ENCODE results near the gene DRC7.

The DRC7 gene

GRCh38 chr16:57663436-57663835 is 31.2 kb upstream of the DRC7 start:
- no peak for DNase-seq
- Histone ChIP-seq H3K27ac (ENCODE audit: low read depth, low read length) (no peak overlapping the region), H3K79me1 (ENCODE audit: low read length) (no peaks in the 10 kb centered on the region), H3K4me3 (ENCODE audit: low read length) (no peak overlapping the region), H3K27me3 (ENCODE audit: insufficient read depth, low read length, poor library complexity) (no peaks in the 10 kb centered on the region), H3K4me1 (ENCODE audit: control insufficient read depth, low read depth, low read length) (no peaks in the 10 kb centered on the region), H4K8ac (ENCODE audit: low read depth, low read length) (no peak overlapping the region), H3K4me2 (ENCODE audit: low read length) (no peak overlapping the region), H3K36me3 (ENCODE audit: control insufficient read depth, insufficient read depth, low read length) (no peaks in the 10 kb centered on the region), H3K79me2 (ENCODE audit: control insufficient read depth, insufficient read depth, low read length) (no peaks in the 10 kb centered on the region), H2BK5ac (ENCODE audit: low read length) (no peak overlapping the region), H3K9ac (ENCODE audit: low read length) (no peak overlapping the region), H3K4ac (ENCODE audit: low read depth, low read length) (no peak overlapping the region), H2BK120ac (ENCODE audit: low read depth, low read length) (no peak overlapping the region), H4K5ac (ENCODE audit: low read length) (no peak overlapping the region), H3K56ac (ENCODE audit: low read length) (no peak overlapping the region), H3K18ac (ENCODE audit: low read length) (no peak overlapping the region), H2AK5ac (ENCODE audit: low read length) (no peak overlapping the region), H3K23ac (ENCODE audit: low read length) (no peak overlapping the region), H2BK15ac (replicated peaks; ENCODE audit: low read depth) (no peak overlapping the region)
- no CpG with 5 or more reads among the region's 21 CpGs for WGBS (ENCODE audit: extremely low coverage, insufficient coverage, low lambda C conversion rate)

DNA sequence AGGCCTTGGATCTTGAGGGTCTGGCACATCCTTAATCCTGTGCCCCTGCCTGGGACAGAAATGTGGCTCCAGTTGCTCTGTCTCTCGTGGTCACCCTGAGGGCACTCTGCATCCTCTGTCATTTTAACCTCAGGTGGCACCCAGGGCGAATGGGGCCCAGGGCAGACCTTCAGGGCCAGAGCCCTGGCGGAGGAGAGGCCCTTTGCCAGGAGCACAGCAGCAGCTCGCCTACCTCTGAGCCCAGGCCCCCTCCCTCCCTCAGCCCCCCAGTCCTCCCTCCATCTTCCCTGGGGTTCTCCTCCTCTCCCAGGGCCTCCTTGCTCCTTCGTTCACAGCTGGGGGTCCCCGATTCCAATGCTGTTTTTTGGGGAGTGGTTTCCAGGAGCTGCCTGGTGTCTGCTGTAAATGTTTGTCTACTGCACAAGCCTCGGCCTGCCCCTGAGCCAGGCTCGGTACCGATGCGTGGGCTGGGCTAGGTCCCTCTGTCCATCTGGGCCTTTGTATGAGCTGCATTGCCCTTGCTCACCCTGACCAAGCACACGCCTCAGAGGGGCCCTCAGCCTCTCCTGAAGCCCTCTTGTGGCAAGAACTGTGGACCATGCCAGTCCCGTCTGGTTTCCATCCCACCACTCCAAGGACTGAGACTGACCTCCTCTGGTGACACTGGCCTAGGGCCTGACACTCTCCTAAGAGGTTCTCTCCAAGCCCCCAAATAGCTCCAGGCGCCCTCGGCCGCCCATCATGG is 30.5 kb upstream of the DRC7 start:
- no peak overlapping the region for H3K4me2 ChIP-seq (ENCODE audit: low read length)
- no peaks in the 10 kb centered on the region for H3K79me2 ChIP-seq (ENCODE audit: control insufficient read depth, insufficient read depth, low read length)
- no peaks in the 10 kb centered on the region for H3K79me1 ChIP-seq (ENCODE audit: low read length)
- no peak overlapping the region for H2BK15ac ChIP-seq (replicated peaks; ENCODE audit: low read depth)
- H3K27ac ChIP-seq (ENCODE audit: low read depth, low read length), result no peak overlapping the region
- H4K5ac ChIP-seq (ENCODE audit: low read length), result no peak overlapping the region
- DNase-seq, result peak; percentile 59
- no peaks in the 10 kb centered on the region for H3K4me1 ChIP-seq (ENCODE audit: control insufficient read depth, low read depth, low read length)
- H4K8ac ChIP-seq (ENCODE audit: low read depth, low read length), result no peak overlapping the region
- H2BK120ac ChIP-seq (ENCODE audit: low read depth, low read length), result no peak overlapping the region
- H2BK5ac ChIP-seq (ENCODE audit: low read length), result no peak overlapping the region
- no peak overlapping the region for H3K9ac ChIP-seq (ENCODE audit: low read length)
- H3K56ac ChIP-seq (ENCODE audit: low read length), result no peak overlapping the region
- no peak overlapping the region for H3K18ac ChIP-seq (ENCODE audit: low read length)
- no peak overlapping the region for H3K4me3 ChIP-seq (ENCODE audit: low read length)
- no peak overlapping the region for H3K4ac ChIP-seq (ENCODE audit: low read depth, low read length)
- H3K27me3 ChIP-seq (ENCODE audit: insufficient read depth, low read length, poor library complexity), result no peaks in the 10 kb centered on the region
- no peak overlapping the region for H3K23ac ChIP-seq (ENCODE audit: low read length)
- H3K36me3 ChIP-seq (ENCODE audit: control insufficient read depth, insufficient read depth, low read length), result no peaks in the 10 kb centered on the region
- no peak overlapping the region for H2AK5ac ChIP-seq (ENCODE audit: low read length)
- no CpG with 5 or more reads among the region's 15 CpGs for WGBS (ENCODE audit: extremely low coverage, insufficient coverage, low lambda C conversion rate)

DNA sequence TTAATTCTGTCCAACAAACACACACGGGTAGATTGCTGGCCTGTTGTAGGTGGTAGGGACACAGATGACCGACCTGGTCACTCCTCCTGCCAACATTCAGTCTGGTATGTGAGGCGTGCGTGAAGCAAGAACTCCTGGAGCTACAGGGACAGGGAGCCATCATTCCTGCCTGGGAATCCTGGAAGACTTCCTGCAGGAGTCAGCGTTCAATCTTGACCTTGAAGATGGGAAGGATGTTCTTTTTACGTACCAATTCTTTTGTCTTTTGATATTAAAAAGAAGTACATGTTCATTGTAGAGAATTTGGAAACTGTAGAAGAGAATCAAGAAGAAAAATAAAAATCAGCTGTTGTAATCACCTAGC is 30.0 kb upstream of the DRC7 start:
- no peaks in the 10 kb centered on the region for H3K27me3 ChIP-seq (ENCODE audit: insufficient read depth, low read length, poor library complexity)
- no peak overlapping the region for H2BK5ac ChIP-seq (ENCODE audit: low read length)
- H3K27ac ChIP-seq (ENCODE audit: low read depth, low read length), result no peak overlapping the region
- no peak overlapping the region for H4K8ac ChIP-seq (ENCODE audit: low read depth, low read length)
- H3K23ac ChIP-seq (ENCODE audit: low read length), result no peak overlapping the region
- H3K36me3 ChIP-seq (ENCODE audit: control insufficient read depth, insufficient read depth, low read length), result no peaks in the 10 kb centered on the region
- no peak overlapping the region for H3K4me3 ChIP-seq (ENCODE audit: low read length)
- no peak overlapping the region for H3K9ac ChIP-seq (ENCODE audit: low read length)
- no peak overlapping the region for H2BK120ac ChIP-seq (ENCODE audit: low read depth, low read length)
- no peak overlapping the region for H3K4me2 ChIP-seq (ENCODE audit: low read length)
- no peaks in the 10 kb centered on the region for H3K79me2 ChIP-seq (ENCODE audit: control insufficient read depth, insufficient read depth, low read length)
- no peak for DNase-seq
- H3K4ac ChIP-seq (ENCODE audit: low read depth, low read length), result no peak overlapping the region
- no peaks in the 10 kb centered on the region for H3K4me1 ChIP-seq (ENCODE audit: control insufficient read depth, low read depth, low read length)
- no peak overlapping the region for H2AK5ac ChIP-seq (ENCODE audit: low read length)
- no peak overlapping the region for H3K56ac ChIP-seq (ENCODE audit: low read length)
- no peak overlapping the region for H2BK15ac ChIP-seq (replicated peaks; ENCODE audit: low read depth)
- H4K5ac ChIP-seq (ENCODE audit: low read length), result no peak overlapping the region
- H3K79me1 ChIP-seq (ENCODE audit: low read length), result no peaks in the 10 kb centered on the region
- WGBS (ENCODE audit: extremely low coverage, insufficient coverage, low lambda C conversion rate), result no CpG with 5 or more reads among the region's 6 CpGs
- no peak overlapping the region for H3K18ac ChIP-seq (ENCODE audit: low read length)

GRCh38 chr16:57665541-57665940 is 29.1 kb upstream of the DRC7 start:
- H2AK5ac ChIP-seq (ENCODE audit: low read length), result peak overlapping the region; percentile 33
- no peak overlapping the region for H3K27ac ChIP-seq (ENCODE audit: low read depth, low read length)
- H3K4me3 ChIP-seq (ENCODE audit: low read length), result no peak overlapping the region
- H4K5ac ChIP-seq (ENCODE audit: low read length), result no peak overlapping the region
- H3K4me2 ChIP-seq (ENCODE audit: low read length), result no peak overlapping the region
- no peak overlapping the region for H2BK5ac ChIP-seq (ENCODE audit: low read length)
- no peak overlapping the region for H3K56ac ChIP-seq (ENCODE audit: low read length)
- H3K9ac ChIP-seq (ENCODE audit: low read length), result no peak overlapping the region
- H2BK120ac ChIP-seq (ENCODE audit: low read depth, low read length), result no peak overlapping the region
- no peak overlapping the region for H3K23ac ChIP-seq (ENCODE audit: low read length)
- H3K4ac ChIP-seq (ENCODE audit: low read depth, low read length), result no peak overlapping the region
- WGBS (ENCODE audit: extremely low coverage, insufficient coverage, low lambda C conversion rate), result no CpG with 5 or more reads among the region's 4 CpGs
- no peaks in the 10 kb centered on the region for H3K36me3 ChIP-seq (ENCODE audit: control insufficient read depth, insufficient read depth, low read length)
- no peak overlapping the region for H3K18ac ChIP-seq (ENCODE audit: low read length)
- H3K27me3 ChIP-seq (ENCODE audit: insufficient read depth, low read length, poor library complexity), result no peaks in the 10 kb centered on the region
- H3K4me1 ChIP-seq (ENCODE audit: control insufficient read depth, low read depth, low read length), result no peaks in the 10 kb centered on the region
- H4K8ac ChIP-seq (ENCODE audit: low read depth, low read length), result no peak overlapping the region
- no peak overlapping the region for H2BK15ac ChIP-seq (replicated peaks; ENCODE audit: low read depth)
- DNase-seq, result no peak
- H3K79me1 ChIP-seq (ENCODE audit: low read length), result no peaks in the 10 kb centered on the region
- H3K79me2 ChIP-seq (ENCODE audit: control insufficient read depth, insufficient read depth, low read length), result no peaks in the 10 kb centered on the region

DNA sequence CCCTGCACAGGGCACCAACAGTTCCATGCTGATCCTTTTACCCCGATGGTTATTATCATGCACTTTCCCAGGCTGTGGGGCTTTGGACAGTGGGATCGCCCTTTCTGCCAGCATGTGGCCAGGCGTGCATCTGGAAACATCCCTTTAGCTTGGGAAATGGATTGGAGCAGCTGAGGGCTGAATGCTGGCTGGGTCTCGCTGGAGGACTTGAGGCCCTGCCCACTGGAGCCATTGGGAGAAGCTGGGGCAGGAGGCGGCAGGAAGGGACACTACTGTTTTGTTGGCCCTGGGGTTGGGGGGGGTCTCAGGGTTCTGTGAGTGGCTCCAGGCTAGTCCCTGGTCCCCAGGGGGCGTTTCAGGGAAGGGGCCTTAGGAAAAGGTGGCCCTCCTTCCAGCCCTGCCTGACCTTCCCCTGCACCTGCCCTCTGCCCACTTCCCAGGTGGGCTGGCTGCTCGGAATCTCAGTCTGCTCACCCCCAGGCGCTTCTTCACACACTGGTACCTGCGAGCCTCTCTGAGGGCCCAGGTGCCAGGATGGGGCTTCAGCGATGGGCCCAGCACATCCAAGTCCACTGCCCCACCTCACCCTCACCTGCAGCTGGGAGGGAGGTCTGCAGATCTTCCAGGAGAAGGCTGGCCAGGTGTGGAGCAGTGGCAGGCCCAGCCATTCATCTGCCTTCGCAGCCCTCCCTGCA is 28.1 kb upstream of the DRC7 start:
- Histone ChIP-seq H2BK120ac (ENCODE audit: low read depth, low read length) (no peak overlapping the region), H4K5ac (ENCODE audit: low read length) (no peak overlapping the region), H3K79me2 (ENCODE audit: control insufficient read depth, insufficient read depth, low read length) (no peaks in the 10 kb centered on the region), H3K18ac (ENCODE audit: low read length) (no peak overlapping the region), H3K27me3 (ENCODE audit: insufficient read depth, low read length, poor library complexity) (no peaks in the 10 kb centered on the region), H4K8ac (ENCODE audit: low read depth, low read length) (no peak overlapping the region), H3K4me1 (ENCODE audit: control insufficient read depth, low read depth, low read length) (no peaks in the 10 kb centered on the region), H3K4me3 (ENCODE audit: low read length) (no peak overlapping the region), H2BK15ac (replicated peaks; ENCODE audit: low read depth) (no peak overlapping the region), H3K4ac (ENCODE audit: low read depth, low read length) (no peak overlapping the region), H2BK5ac (ENCODE audit: low read length) (no peak overlapping the region), H3K56ac (ENCODE audit: low read length) (peak overlapping the region; percentile 56), H3K9ac (ENCODE audit: low read length) (no peak overlapping the region), H3K79me1 (ENCODE audit: low read length) (no peaks in the 10 kb centered on the region), H3K4me2 (ENCODE audit: low read length) (no peak overlapping the region), H3K23ac (ENCODE audit: low read length) (no peak overlapping the region), H3K36me3 (ENCODE audit: control insufficient read depth, insufficient read depth, low read length) (no peaks in the 10 kb centered on the region), H3K27ac (ENCODE audit: low read depth, low read length) (no peak overlapping the region), H2AK5ac (ENCODE audit: low read length) (no peak overlapping the region)
- DNase-seq, result no peak
- WGBS (ENCODE audit: extremely low coverage, insufficient coverage, low lambda C conversion rate), result no CpG with 5 or more reads among the region's 11 CpGs
